GM23338 (cell line): ENCODE data around the gene TTC33.

Source experiments
- CREB1 ChIP-seq: fragments of 250-450 bp; sonication (Bioruptor Pico); IDR thresholded peaks from 2 replicates; pipeline ENCODE4 v1.5.0; 2020; ENCODE audit warnings: low read depth, mild to moderate bottlenecking, moderate library complexity
- EZH2 ChIP-seq: fragments of 200-600 bp; sonication (generic); IDR thresholded peaks from one replicate; pipeline ENCODE4 v1.8.0; 2017; ENCODE audit warnings: antibody characterized with exemption, mild to moderate bottlenecking, low read depth; ENCODE audit not compliant: unreplicated experiment
- JUNB ChIP-seq: IDR thresholded peaks from one replicate; pipeline ENCODE4 v1.6.1; 2016; ENCODE audit warnings: antibody characterized with exemption; ENCODE audit not compliant: unreplicated experiment
- REST ChIP-seq: IDR thresholded peaks from one replicate; pipeline ENCODE4 v1.6.1; 2018; ENCODE audit warnings: antibody characterized with exemption; ENCODE audit not compliant: unreplicated experiment
- ZNF331 ChIP-seq: fragments of 250-450 bp; sonication (Bioruptor Pico); IDR thresholded peaks from 2 replicates; pipeline ENCODE4 v1.5.0; 2020; ENCODE audit warnings: low read depth, mild to moderate bottlenecking, moderate library complexity
- TF ChIP-seq, protein P1 (sequence below): IDR thresholded peaks from 2 replicates; pipeline ENCODE4 v1.6.1; 2016; ENCODE audit warnings: antibody characterized with exemption
- TF ChIP-seq, protein P2 (sequence below), 2 experiments: fragments of 200-600 bp in 1 of 2; sonication (generic) in 1 of 2; conservative IDR thresholded peaks; 2 replicates each; pipeline versions ENCODE4 v1.5.1 to v1.6.1; 2016 to 2017; ENCODE audit warnings: antibody characterized with exemption in 2 of 2, low read depth in 2 of 2, mild to moderate bottlenecking in 2 of 2, moderate library complexity in 1 of 2

- TF ChIP-seq, protein P1, sequence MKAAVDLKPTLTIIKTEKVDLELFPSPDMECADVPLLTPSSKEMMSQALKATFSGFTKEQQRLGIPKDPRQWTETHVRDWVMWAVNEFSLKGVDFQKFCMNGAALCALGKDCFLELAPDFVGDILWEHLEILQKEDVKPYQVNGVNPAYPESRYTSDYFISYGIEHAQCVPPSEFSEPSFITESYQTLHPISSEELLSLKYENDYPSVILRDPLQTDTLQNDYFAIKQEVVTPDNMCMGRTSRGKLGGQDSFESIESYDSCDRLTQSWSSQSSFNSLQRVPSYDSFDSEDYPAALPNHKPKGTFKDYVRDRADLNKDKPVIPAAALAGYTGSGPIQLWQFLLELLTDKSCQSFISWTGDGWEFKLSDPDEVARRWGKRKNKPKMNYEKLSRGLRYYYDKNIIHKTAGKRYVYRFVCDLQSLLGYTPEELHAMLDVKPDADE = no peak
- TF ChIP-seq, protein P2, sequence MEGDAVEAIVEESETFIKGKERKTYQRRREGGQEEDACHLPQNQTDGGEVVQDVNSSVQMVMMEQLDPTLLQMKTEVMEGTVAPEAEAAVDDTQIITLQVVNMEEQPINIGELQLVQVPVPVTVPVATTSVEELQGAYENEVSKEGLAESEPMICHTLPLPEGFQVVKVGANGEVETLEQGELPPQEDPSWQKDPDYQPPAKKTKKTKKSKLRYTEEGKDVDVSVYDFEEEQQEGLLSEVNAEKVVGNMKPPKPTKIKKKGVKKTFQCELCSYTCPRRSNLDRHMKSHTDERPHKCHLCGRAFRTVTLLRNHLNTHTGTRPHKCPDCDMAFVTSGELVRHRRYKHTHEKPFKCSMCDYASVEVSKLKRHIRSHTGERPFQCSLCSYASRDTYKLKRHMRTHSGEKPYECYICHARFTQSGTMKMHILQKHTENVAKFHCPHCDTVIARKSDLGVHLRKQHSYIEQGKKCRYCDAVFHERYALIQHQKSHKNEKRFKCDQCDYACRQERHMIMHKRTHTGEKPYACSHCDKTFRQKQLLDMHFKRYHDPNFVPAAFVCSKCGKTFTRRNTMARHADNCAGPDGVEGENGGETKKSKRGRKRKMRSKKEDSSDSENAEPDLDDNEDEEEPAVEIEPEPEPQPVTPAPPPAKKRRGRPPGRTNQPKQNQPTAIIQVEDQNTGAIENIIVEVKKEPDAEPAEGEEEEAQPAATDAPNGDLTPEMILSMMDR (conservative IDR thresholded peaks at IDR 0.05; ENCODE audit: low read depth in 2 of 2) = no peak
- TF ChIP-seq ZNF331 (CRISPR knock-in tag) = no peak
- no peak for TF ChIP-seq REST
- no peak for TF ChIP-seq JUNB
- TF ChIP-seq EZH2 = no peak
- TF ChIP-seq CREB1 (CRISPR knock-in tag) = no peak
Measured at GRCh38 chr5:40775085-40775845, 19.5 kb upstream of the TTC33 start.
